Mesenchymal stem cell (in vitro differentiated cells and primary cell): ENCODE results near the gene ADAM12.

ENCODE experiments used
- DNase-seq: peaks from one replicate; pipeline ENCODE4 v3.0.0-alpha.2; 2013
- H2AFZ ChIP-seq: one replicate; pipeline ENCODE4 v1.6.1; 2013; ENCODE audit warnings: low read depth, mild to moderate bottlenecking, control low read depth, inconsistent platforms, low read length, moderate library complexity
- H2AK5ac ChIP-seq: 2 replicates; pipeline ENCODE4 v1.6.1; 2013; ENCODE audit warnings: low read length, moderate library complexity, mild to moderate bottlenecking, inconsistent platforms; ENCODE audit not compliant: severe bottlenecking
- H2BK120ac ChIP-seq: one replicate; pipeline ENCODE4 v1.6.1; 2013; ENCODE audit warnings: low read depth, mild to moderate bottlenecking, inconsistent platforms, low read length, moderate library complexity
- H2BK12ac ChIP-seq, 2 experiments: one replicate each; pipeline ENCODE4 v1.6.1; 2013; ENCODE audit warnings: inconsistent platforms in 2 of 2, low read length in 2 of 2, mild to moderate bottlenecking in 2 of 2, moderate library complexity in 2 of 2, control low read depth in 1 of 2
- H2BK15ac ChIP-seq: one replicate; pipeline ENCODE4 v1.6.1; 2013; ENCODE audit warnings: mild to moderate bottlenecking, low read depth, inconsistent platforms; ENCODE audit not compliant: poor library complexity, severe bottlenecking
- H2BK5ac ChIP-seq: 2 replicates; pipeline ENCODE4 v1.6.1; 2013; ENCODE audit warnings: low read depth, mild to moderate bottlenecking, low read length, control low read depth, inconsistent platforms; ENCODE audit not compliant: poor library complexity, severe bottlenecking
- H3K14ac ChIP-seq, 2 experiments: one replicate each; pipeline ENCODE4 v1.6.1; 2013; ENCODE audit warnings: inconsistent platforms in 2 of 2, low read length in 2 of 2, control low read depth in 1 of 2, mild to moderate bottlenecking in 1 of 2, moderate library complexity in 1 of 2
- H3K18ac ChIP-seq, 2 experiments: one replicate each; pipeline ENCODE4 v1.6.1; 2013; ENCODE audit warnings: inconsistent platforms in 2 of 2, low read length in 2 of 2, control low read depth in 1 of 2, low read depth in 1 of 2, mild to moderate bottlenecking in 1 of 2
- H3K23ac ChIP-seq, 2 experiments: one replicate each; pipeline ENCODE4 v1.6.1; 2013; ENCODE audit warnings: inconsistent platforms in 2 of 2, low read length in 2 of 2, mild to moderate bottlenecking in 2 of 2, moderate library complexity in 2 of 2, control low read depth in 1 of 2
- H3K27ac ChIP-seq: 2 replicates; pipeline ENCODE4 v1.5.1; 2013; ENCODE audit warnings: mild to moderate bottlenecking, moderate library complexity, low read length, control low read depth, inconsistent platforms; ENCODE audit not compliant: poor library complexity, severe bottlenecking
- H3K27me3 ChIP-seq, 2 experiments: 2 replicates each; pipeline versions ENCODE4 v1.6.1 to v1.7.0; 2013; ENCODE audit warnings: low read length in 2 of 2, mild to moderate bottlenecking in 2 of 2, moderate library complexity in 2 of 2, control low read depth in 1 of 2, inconsistent platforms in 1 of 2; ENCODE audit not compliant: control insufficient read depth in 1 of 2, insufficient read depth in 1 of 2
- H3K36me3 ChIP-seq, 2 experiments: 2 replicates each; pipeline versions ENCODE4 v1.6.1 to v1.7.0; 2013; ENCODE audit warnings: low read length in 2 of 2, control low read depth in 1 of 2, inconsistent platforms in 1 of 2, low read depth in 1 of 2, mild to moderate bottlenecking in 1 of 2; ENCODE audit not compliant: insufficient read depth in 2 of 2, control insufficient read depth in 1 of 2
- H3K4ac ChIP-seq, 2 experiments: one replicate each; pipeline ENCODE4 v1.6.1; 2013; ENCODE audit warnings: inconsistent platforms in 2 of 2, low read length in 2 of 2, mild to moderate bottlenecking in 2 of 2, moderate library complexity in 2 of 2, control low read depth in 1 of 2, low read depth in 1 of 2
- H3K4me1 ChIP-seq: 2 replicates; pipeline ENCODE4 v1.6.1; 2013; ENCODE audit warnings: low read depth, low read length, control low read depth; ENCODE audit not compliant: control insufficient read depth, insufficient read depth
- H3K4me2 ChIP-seq: 2 replicates; pipeline ENCODE4 v1.6.1; 2013; ENCODE audit warnings: low read length, mild to moderate bottlenecking, inconsistent platforms; ENCODE audit not compliant: poor library complexity, severe bottlenecking
- H3K4me3 ChIP-seq, 2 experiments: 2 replicates each; pipeline versions ENCODE4 v1.5.1 to v1.7.0; 2013; ENCODE audit warnings: low read length in 2 of 2, mild to moderate bottlenecking in 2 of 2, control low read depth in 1 of 2, low read depth in 1 of 2; ENCODE audit not compliant: insufficient read depth in 1 of 2
- H3K79me1 ChIP-seq: replicated peaks from 2 replicates; pipeline ENCODE4 v1.6.1; 2013; ENCODE audit warnings: mild to moderate bottlenecking, control low read depth, low read length, inconsistent platforms; ENCODE audit not compliant: poor library complexity, severe bottlenecking
- H3K9ac ChIP-seq: 2 replicates; pipeline ENCODE4 v1.7.0; 2013; ENCODE audit warnings: mild to moderate bottlenecking, low read length, moderate library complexity
- H3K9me3 ChIP-seq: 2 replicates; pipeline ENCODE4 v1.7.0; 2013; ENCODE audit warnings: mild to moderate bottlenecking, low read length; ENCODE audit not compliant: control insufficient read depth
- H4K8ac ChIP-seq: one replicate; pipeline ENCODE4 v1.6.1; 2013; ENCODE audit warnings: inconsistent platforms, mild to moderate bottlenecking, low read length, moderate library complexity
- H4K91ac ChIP-seq: one replicate; pipeline ENCODE4 v1.6.1; 2013; ENCODE audit warnings: mild to moderate bottlenecking, low read length, inconsistent platforms
- WGBS: methylation state at CpG from one replicate; pipeline ENCODE4 v1.1.7; 2013; ENCODE audit warnings: mixed read lengths; 5-methylcytosine and 5-hydroxymethylcytosine counted together

ADAM12 gene

GRCh38 chr10:126170371-126170770, 217.9 kb downstream of the ADAM12 start:
- H3K9ac ChIP-seq: peak overlapping the region; percentile 78
- no peak overlapping the region for H3K4ac ChIP-seq
- no peaks in the 10 kb centered on the region for H3K9me3 ChIP-seq
- H4K91ac ChIP-seq: no peak overlapping the region
- no peak overlapping the region for H3K27ac ChIP-seq
- peaks cover 3% of the 10 kb centered on the region for H3K4me1 ChIP-seq
- H3K4me3 ChIP-seq: no peak overlapping the region
- no peak overlapping the region for H2AFZ ChIP-seq
- no peak overlapping the region for H3K4me2 ChIP-seq
- H2BK120ac ChIP-seq: no peak overlapping the region
- H2BK12ac ChIP-seq: no peak overlapping the region
- peaks cover 3 to 24% of the 10 kb centered on the region in 2 experiments for H3K36me3 ChIP-seq
- H3K14ac ChIP-seq: no peak overlapping the region
- no peak overlapping the region for H2BK5ac ChIP-seq
- no peak overlapping the region for H3K18ac ChIP-seq
- H3K79me1 ChIP-seq: peaks cover 33% of the 10 kb centered on the region
- no peaks in the 10 kb centered on the region for H3K27me3 ChIP-seq
- DNase-seq: no peak
- no peak overlapping the region for H2BK15ac ChIP-seq
- H2AK5ac ChIP-seq: no peak overlapping the region
- 91% methylated on average over 2 of the region's 4 CpGs for WGBS
- H4K8ac ChIP-seq: no peak overlapping the region
- no peak overlapping the region for H3K23ac ChIP-seq

- Histone ChIP-seq H3K27me3 (no peaks in the 10 kb centered on the region), H3K4me1 (peaks cover under 1% of the 10 kb centered on the region)
These were observed 218.4 kb downstream of the ADAM12 start for GRCh38 chr10:126169899-126170298.

GRCh38 chr10:126166797-126167196, 221.5 kb downstream of the ADAM12 start:
- no peak overlapping the region for H2BK120ac ChIP-seq
- H2BK15ac ChIP-seq: no peak overlapping the region
- H4K91ac ChIP-seq: no peak overlapping the region
- no peak overlapping the region for H2AK5ac ChIP-seq
- no peak overlapping the region for H3K4ac ChIP-seq
- no peak overlapping the region for H2AFZ ChIP-seq
- no peak overlapping the region for H3K18ac ChIP-seq
- peaks cover 4% of the 10 kb centered on the region for H3K9me3 ChIP-seq
- H2BK5ac ChIP-seq: no peak overlapping the region
- peaks cover 30% of the 10 kb centered on the region for H3K79me1 ChIP-seq
- H3K23ac ChIP-seq: no peak overlapping the region
- H3K4me1 ChIP-seq: no peaks in the 10 kb centered on the region
- no peak overlapping the region for H3K14ac ChIP-seq
- no peak for DNase-seq
- no peak overlapping the region for H3K27ac ChIP-seq
- WGBS: 95% methylated on average over 5 of the region's 7 CpGs
- no peak overlapping the region for H2BK12ac ChIP-seq
- no peak overlapping the region for H3K4me2 ChIP-seq
- H3K4me3 ChIP-seq: no peak overlapping the region
- H3K36me3 ChIP-seq: peaks cover 17 to 42% of the 10 kb centered on the region in 2 experiments
- no peak overlapping the region for H4K8ac ChIP-seq
- no peak overlapping the region for H3K9ac ChIP-seq
- no peaks in the 10 kb centered on the region for H3K27me3 ChIP-seq

More at GRCh38 chr10:126169899-126170298, 218.4 kb downstream of the ADAM12 start:
- Histone ChIP-seq H2BK5ac (no peak overlapping the region), H3K9me3 (no peaks in the 10 kb centered on the region), H3K27ac (no peak overlapping the region), H3K79me1 (peaks cover 35% of the 10 kb centered on the region), H2BK120ac (no peak overlapping the region), H3K4me2 (no peak overlapping the region), H3K18ac (no peak overlapping the region), H2BK15ac (no peak overlapping the region), H2BK12ac (peak overlapping the region in 1 of 2 experiments; percentile 21), H4K8ac (no peak overlapping the region), H2AFZ (no peak overlapping the region), H2AK5ac (peak overlapping the region; percentile 55), H3K4ac (peak overlapping the region in 1 of 2 experiments; percentile 24), H3K36me3 (peaks cover 7 to 22% of the 10 kb centered on the region in 2 experiments), H3K23ac (no peak overlapping the region), H4K91ac (no peak overlapping the region), H3K9ac (peak overlapping the region; percentile 78), H3K4me3 (no peak overlapping the region), H3K14ac (no peak overlapping the region)
- 93% methylated on average over 7 of the region's 7 CpGs for WGBS
- DNase-seq: no peak

GRCh38 chr10:126165874-126166273, 222.4 kb downstream of the ADAM12 start:
- no peak overlapping the region for H2BK5ac ChIP-seq
- no peak overlapping the region for H3K4me2 ChIP-seq
- no peak overlapping the region for H3K27ac ChIP-seq
- 98% methylated on average over 2 of the region's 2 CpGs for WGBS
- no peak overlapping the region for H2AK5ac ChIP-seq
- no peak overlapping the region for H2BK12ac ChIP-seq
- no peak overlapping the region for H2AFZ ChIP-seq
- no peak overlapping the region for H3K4ac ChIP-seq
- H3K23ac ChIP-seq: no peak overlapping the region
- peak overlapping the region in 1 of 2 experiments; percentile 19 for H3K18ac ChIP-seq
- H2BK15ac ChIP-seq: no peak overlapping the region
- peaks cover 4% of the 10 kb centered on the region for H3K9me3 ChIP-seq
- no peak overlapping the region for H4K91ac ChIP-seq
- H4K8ac ChIP-seq: no peak overlapping the region
- H2BK120ac ChIP-seq: no peak overlapping the region
- peaks cover 17 to 48% of the 10 kb centered on the region in 2 experiments for H3K36me3 ChIP-seq
- H3K27me3 ChIP-seq: no peaks in the 10 kb centered on the region
- H3K9ac ChIP-seq: no peak overlapping the region
- H3K79me1 ChIP-seq: peaks cover 32% of the 10 kb centered on the region
- H3K4me1 ChIP-seq: no peaks in the 10 kb centered on the region
- H3K14ac ChIP-seq: no peak overlapping the region
- no peak overlapping the region for H3K4me3 ChIP-seq
- DNase-seq: no peak
